ENCODE measurements around the gene CBX2.

DNA sequence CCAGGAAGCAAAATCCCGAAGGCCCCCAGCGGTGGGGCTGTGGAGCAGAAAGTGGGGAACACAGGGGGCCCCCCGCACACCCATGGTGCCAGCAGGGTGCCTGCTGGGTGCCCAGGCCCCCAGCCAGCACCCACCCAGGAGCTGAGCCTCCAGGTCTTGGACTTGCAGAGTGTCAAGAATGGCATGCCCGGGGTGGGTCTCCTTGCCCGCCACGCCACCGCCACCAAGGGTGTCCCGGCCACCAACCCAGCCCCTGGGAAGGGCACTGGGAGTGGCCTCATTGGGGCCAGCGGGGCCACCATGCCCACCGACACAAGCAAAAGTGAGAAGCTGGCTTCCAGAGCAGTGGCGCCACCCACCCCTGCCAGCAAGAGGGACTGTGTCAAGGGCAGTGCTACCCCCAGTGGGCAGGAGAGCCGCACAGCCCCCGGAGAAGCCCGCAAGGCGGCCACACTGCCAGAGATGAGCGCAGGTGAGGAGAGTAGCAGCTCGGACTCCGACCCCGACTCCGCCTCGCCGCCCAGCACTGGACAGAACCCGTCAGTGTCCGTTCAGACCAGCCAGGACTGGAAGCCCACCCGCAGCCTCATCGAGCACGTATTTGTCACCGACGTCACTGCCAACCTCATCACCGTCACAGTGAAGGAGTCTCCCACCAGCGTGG is 6.5 kb downstream of the CBX2 start:
- TF ChIP-seq, protein P1, sequence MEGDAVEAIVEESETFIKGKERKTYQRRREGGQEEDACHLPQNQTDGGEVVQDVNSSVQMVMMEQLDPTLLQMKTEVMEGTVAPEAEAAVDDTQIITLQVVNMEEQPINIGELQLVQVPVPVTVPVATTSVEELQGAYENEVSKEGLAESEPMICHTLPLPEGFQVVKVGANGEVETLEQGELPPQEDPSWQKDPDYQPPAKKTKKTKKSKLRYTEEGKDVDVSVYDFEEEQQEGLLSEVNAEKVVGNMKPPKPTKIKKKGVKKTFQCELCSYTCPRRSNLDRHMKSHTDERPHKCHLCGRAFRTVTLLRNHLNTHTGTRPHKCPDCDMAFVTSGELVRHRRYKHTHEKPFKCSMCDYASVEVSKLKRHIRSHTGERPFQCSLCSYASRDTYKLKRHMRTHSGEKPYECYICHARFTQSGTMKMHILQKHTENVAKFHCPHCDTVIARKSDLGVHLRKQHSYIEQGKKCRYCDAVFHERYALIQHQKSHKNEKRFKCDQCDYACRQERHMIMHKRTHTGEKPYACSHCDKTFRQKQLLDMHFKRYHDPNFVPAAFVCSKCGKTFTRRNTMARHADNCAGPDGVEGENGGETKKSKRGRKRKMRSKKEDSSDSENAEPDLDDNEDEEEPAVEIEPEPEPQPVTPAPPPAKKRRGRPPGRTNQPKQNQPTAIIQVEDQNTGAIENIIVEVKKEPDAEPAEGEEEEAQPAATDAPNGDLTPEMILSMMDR (IDR thresholded peaks at IDR 0.05): no peak
- TF ChIP-seq EZH2 (IDR thresholded peaks at IDR 0.05): no peak
